Peyer's patch (tissue), 4 donors: ENCODE data around the gene CKS1B. TPM values are rescaled to one million over a fixed set of nuclear protein-coding genes. Genes with fewer than 3 reads are reported as not detected.
A peak's percentile ranks its signal among the peaks of the same experiment; 100 is the strongest.
"Not testable (repeated sequence)": the region's sequence is repeated elsewhere in the genome, so short reads cannot be mapped to it uniquely, and the experiment has no call there.

ENCODE experiments used
- DNase-seq, 3 donors: peaks; one replicate each; pipeline ENCODE4 v3.0.0-alpha.2; 2017 to 2019
- H3K27ac ChIP-seq, 4 donors: fragments of 200-600 bp; sonication (generic); one replicate each; pipeline ENCODE4 v1.5.1; 2016 to 2019
- H3K27me3 ChIP-seq, 2 donors: fragments of 200-600 bp; sonication (generic); one replicate each; pipeline ENCODE4 v1.5.1; 2019
- H3K36me3 ChIP-seq, 3 donors: fragments of 200-600 bp; sonication (generic); one replicate each; pipeline ENCODE4 v1.5.1; 2016 to 2019
- H3K4me1 ChIP-seq, 4 donors: fragments of 200-600 bp; sonication (generic); one replicate each; pipeline ENCODE4 v1.5.1; 2016 to 2019
- H3K4me3 ChIP-seq, 4 donors: fragments of 200-600 bp; sonication (generic); 1 replicate in 3 of 4; 2 replicates in 1 of 4; pipeline ENCODE4 v1.5.1; 2016 to 2019; ENCODE audit warnings: mild to moderate bottlenecking in 1 of 4
- H3K9me3 ChIP-seq, 4 donors: fragments of 200-600 bp; sonication (generic); one replicate each; pipeline ENCODE4 v1.5.1; 2016 to 2019; ENCODE audit warnings: mild to moderate bottlenecking in 1 of 4
- POLR2A ChIP-seq, 2 donors: fragments of 450-650 bp; IDR thresholded peaks; one replicate each; pipeline ENCODE4 v1.5.1; 2017; ENCODE audit warnings: antibody characterized with exemption in 2 of 2, mild to moderate bottlenecking in 2 of 2, moderate library complexity in 2 of 2
- total RNA-seq, 4 donors: library from RNA; depleted of rRNA; stranded (reverse); fragments of >200 nt; gene quantifications; one replicate each; pipeline ENCODE4 v1.1.0, GENCODE V29; 2016
- TF ChIP-seq, protein P1 (sequence below), 6 experiments: fragments of 450-650 bp in 4 of 6; fragments of 200-600 bp in 2 of 6; sonication (generic) in 1 of 6; IDR thresholded peaks; one replicate each; pipeline ENCODE4 v1.5.1; 2017 to 2019; ENCODE audit warnings: antibody characterized with exemption in 6 of 6, mild to moderate bottlenecking in 3 of 6, moderate library complexity in 1 of 6

The CKS1B gene
- total RNA-seq, 4 donors from 2014 or later, result 20.3 to 39.1 (median 26.5) TPM

DNA sequence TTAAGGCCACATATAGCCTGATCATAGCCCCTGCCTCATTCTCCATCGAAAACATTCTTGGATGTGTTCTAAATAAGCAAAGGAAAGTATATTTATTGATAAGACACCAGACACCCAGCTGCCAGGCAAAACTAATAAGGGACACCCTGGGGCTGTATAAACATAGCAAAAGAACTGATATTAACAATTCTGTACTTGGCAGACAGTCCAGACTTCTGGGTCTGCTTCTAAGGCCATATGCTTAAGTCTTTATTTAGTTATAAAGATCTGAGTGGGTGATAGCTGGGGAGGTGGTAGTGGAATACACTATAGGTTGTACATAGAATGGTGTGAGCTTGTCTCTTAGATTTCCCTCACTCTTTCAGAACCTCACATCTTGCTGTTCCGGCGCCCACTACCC lies 3.9 kb downstream of the CKS1B start:
- no peak overlapping the region for H3K27ac ChIP-seq
- no peaks in the 10 kb centered on the region for H3K9me3 ChIP-seq
- peaks cover 0 to 4% (median 0%) of the 10 kb centered on the region in 3 donors for H3K36me3 ChIP-seq
- peaks cover 0 to 15% (median 4%) of the 10 kb centered on the region in 4 donors for H3K4me1 ChIP-seq
- TF ChIP-seq, protein P1, sequence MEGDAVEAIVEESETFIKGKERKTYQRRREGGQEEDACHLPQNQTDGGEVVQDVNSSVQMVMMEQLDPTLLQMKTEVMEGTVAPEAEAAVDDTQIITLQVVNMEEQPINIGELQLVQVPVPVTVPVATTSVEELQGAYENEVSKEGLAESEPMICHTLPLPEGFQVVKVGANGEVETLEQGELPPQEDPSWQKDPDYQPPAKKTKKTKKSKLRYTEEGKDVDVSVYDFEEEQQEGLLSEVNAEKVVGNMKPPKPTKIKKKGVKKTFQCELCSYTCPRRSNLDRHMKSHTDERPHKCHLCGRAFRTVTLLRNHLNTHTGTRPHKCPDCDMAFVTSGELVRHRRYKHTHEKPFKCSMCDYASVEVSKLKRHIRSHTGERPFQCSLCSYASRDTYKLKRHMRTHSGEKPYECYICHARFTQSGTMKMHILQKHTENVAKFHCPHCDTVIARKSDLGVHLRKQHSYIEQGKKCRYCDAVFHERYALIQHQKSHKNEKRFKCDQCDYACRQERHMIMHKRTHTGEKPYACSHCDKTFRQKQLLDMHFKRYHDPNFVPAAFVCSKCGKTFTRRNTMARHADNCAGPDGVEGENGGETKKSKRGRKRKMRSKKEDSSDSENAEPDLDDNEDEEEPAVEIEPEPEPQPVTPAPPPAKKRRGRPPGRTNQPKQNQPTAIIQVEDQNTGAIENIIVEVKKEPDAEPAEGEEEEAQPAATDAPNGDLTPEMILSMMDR (IDR thresholded peaks at IDR 0.05), result no peak
- no peak for TF ChIP-seq POLR2A (IDR thresholded peaks at IDR 0.05)
- DNase-seq, result no peak
- H3K27me3 ChIP-seq, result no peaks in the 10 kb centered on the region
- no peak overlapping the region for H3K4me3 ChIP-seq

DNA sequence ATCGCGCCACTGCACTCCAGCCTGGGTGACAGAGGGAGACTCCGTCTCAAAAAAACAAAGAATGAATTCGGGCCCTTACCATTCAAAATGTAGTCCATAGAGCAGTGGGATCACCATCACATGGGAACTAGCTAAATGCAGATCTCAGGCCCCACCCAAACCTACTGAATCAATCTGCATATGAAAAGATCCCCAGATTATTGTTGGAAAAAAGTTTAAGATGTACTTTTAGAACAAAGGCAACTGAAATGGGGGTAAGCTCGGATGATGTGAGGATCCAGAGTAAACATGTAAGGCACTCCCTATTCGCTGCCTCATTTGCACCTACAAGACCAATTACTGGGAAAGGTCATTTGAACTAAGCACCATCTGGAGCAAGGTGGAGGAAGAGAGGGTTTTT lies 7.9 kb downstream of the CKS1B start:
- H3K4me1 ChIP-seq, result peaks cover 0 to 19% (median 9%) of the 10 kb centered on the region in 4 donors
- no peak for DNase-seq
- H3K36me3 ChIP-seq, result peaks cover 0 to 4% (median 0%) of the 10 kb centered on the region in 3 donors
- peak overlapping the region in 3 of 4 donors; percentile 58 to 84 (median 70) for H3K4me3 ChIP-seq
- H3K27me3 ChIP-seq, result no peaks in the 10 kb centered on the region
- H3K27ac ChIP-seq, result peak overlapping the region in 2 of 4 donors; percentile 63 to 77
- H3K9me3 ChIP-seq, result no peaks in the 10 kb centered on the region
- TF ChIP-seq, protein P1 (IDR thresholded peaks at IDR 0.05), result no peak
- no peak for TF ChIP-seq POLR2A (IDR thresholded peaks at IDR 0.05)

DNA sequence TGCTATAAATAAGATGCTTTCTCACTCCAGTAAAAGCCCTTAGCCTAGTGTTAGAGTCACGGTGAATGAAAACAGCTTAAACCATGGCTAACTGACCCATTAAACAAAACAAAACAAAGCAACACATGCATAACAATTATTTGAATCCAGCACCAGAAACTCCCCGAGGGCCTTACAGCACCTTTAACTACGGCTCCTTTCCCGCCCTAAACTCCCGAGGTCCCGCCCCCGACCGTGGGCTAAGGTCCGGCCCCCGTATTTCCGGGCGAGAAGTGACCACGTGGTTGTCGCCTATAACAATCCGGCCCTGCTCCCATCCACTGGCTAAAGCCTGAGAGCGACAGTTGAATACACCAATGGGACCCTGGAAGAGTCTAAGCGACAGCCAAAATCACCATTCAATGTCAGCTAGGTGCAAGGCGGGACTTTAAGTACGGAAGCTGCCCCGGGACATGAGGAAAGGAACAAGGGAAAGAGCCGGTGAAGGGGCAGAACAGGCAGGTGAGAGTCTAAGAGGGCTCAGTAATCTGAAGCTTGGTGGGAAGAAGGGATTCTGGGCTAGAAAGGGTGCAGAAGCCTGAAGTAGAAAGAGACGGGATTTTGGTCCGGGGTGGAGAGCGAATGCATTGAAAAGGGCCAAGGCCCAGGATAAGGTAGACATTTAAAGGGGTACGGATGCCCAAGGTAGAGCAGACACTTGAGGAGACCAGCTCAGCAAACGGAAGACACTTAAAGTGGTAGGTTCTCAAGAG lies 8.6 kb downstream of the CKS1B start, which contains the start of gene FLAD1:
Gene FLAD1 (plus strand): TSS at position 448 of the 752 bp plus-strand sequence. CDS start 351 bp downstream, outside the sequence.
- peaks cover 0 to 20% (median 9%) of the 10 kb centered on the region in 4 donors for H3K4me1 ChIP-seq
- peak within 1 kb of the TSS; percentile 53 to 84 (median 64) for H3K4me3 ChIP-seq
- peaks cover 0 to 11% (median 0%) of the 10 kb centered on the region in 3 donors for H3K36me3 ChIP-seq
- DNase-seq, result peak; percentile 94 to 99 (median 97)
- H3K27ac ChIP-seq, result peak within 1 kb of the TSS; percentile 56 to 77 (median 70)
- TF ChIP-seq POLR2A (IDR thresholded peaks at IDR 0.05), result peak in 1 of 2 donors; percentile 75
- TF ChIP-seq, protein P1 (IDR thresholded peaks at IDR 0.05), result no peak
- no peaks in the 10 kb centered on the region for H3K27me3 ChIP-seq
- H3K9me3 ChIP-seq, result no peaks in the 10 kb centered on the region

DNA sequence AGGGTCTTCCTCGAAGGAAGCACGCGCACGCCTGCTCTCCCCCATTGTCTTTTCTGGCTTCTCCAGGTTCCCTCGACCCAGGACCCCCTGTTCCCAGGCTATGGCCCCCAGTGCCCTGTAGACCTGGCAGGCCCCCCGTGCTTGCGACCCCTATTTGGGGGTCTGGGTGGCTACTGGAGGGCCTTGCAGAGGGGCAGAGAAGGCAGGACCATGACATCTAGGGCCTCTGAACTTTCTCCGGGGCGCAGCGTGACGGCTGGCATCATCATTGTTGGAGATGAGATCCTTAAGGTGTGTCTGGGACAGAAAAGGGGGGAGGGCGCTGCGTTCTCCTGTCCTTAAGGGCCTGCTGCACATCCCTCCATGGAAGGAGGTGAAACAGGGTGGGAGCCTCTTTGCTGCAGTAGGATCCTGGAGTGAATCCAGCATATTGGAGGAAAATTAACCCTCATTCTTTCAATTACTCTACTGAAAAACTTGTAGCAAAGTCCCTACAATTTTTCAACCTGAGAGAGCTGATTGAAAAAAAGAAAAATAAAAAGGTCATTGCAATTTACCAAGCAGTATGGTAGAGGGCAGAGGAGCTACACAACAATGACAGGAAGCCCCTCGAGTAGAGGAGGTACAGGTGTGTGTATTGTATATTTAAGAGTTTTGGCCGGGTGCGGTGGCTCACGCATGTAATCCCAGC lies 9.4 kb downstream of the CKS1B start:
- Histone ChIP-seq H3K4me1 (peaks cover 0 to 29% (median 9%) of the 10 kb centered on the region in 4 donors), H3K27me3 (no peaks in the 10 kb centered on the region)
- DNase-seq, result no peak

DNA sequence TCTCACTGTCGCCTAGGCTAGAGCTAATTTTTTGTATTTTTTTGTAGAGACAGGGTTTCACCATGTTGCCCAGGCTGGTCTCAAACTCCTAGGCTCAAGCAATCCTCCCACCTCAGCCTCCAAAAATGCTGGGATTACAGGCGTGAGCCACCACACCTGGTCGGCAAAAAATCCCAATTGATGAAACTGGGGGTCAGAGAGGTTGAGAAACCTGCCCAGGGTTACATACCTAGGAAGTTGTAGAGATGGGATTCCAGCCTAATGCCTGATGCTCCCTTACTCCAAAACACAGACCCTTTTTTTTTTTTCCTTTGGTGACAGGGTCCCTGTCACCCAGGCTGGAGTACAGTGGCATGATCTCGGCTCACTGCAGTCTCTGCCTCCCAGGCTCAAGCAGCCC lies 12.3 kb downstream of the CKS1B start:
- not testable (repeated sequence) for H3K27me3 ChIP-seq
- peaks cover 0 to 32% (median 0%) of the 10 kb centered on the region in 3 donors for H3K36me3 ChIP-seq

More for the DNA sequence above, 9.4 kb downstream of the CKS1B start:
- TF ChIP-seq, protein P1 (IDR thresholded peaks at IDR 0.05), result no peak
- no peak for TF ChIP-seq POLR2A (IDR thresholded peaks at IDR 0.05)
- H3K27ac ChIP-seq, result peak overlapping the region; percentile 56 to 77 (median 69)
- no peaks in the 10 kb centered on the region for H3K9me3 ChIP-seq
- peak overlapping the region; percentile 53 to 84 (median 64) for H3K4me3 ChIP-seq
- H3K36me3 ChIP-seq, result peaks cover 0 to 14% (median 0%) of the 10 kb centered on the region in 3 donors

More for the DNA sequence above, 12.3 kb downstream of the CKS1B start:
- peaks cover 0 to 36% (median 9%) of the 10 kb centered on the region in 4 donors for H3K4me1 ChIP-seq
- H3K9me3 ChIP-seq, H3K27ac ChIP-seq, H3K4me3 ChIP-seq, DNase-seq: not testable (repeated sequence)
